ENCODE data around the gene SPIRE2. TPM values are rescaled to one million over a fixed set of nuclear protein-coding genes. Genes with fewer than 3 reads are reported as not detected.

The SPIRE2 gene
- total and polyA plus RNA-seq, 5 donors from 2014 or later = 0.35 TPM; not detected in 4

GRCh38 chr16:89900885-89901284, 72.6 kb downstream of the SPIRE2 start:
- DNase-seq = no peak
- H3K4me1 ChIP-seq (ENCODE audit: control insufficient read depth, insufficient read depth, low read length, poor library complexity, severe bottlenecking) = no peaks in the 10 kb centered on the region
- peaks cover 68% of the 10 kb centered on the region for H3K36me3 ChIP-seq (ENCODE audit: control insufficient read depth, insufficient read depth, low read length)
- no peaks in the 10 kb centered on the region for H3K27me3 Mint-ChIP-seq
- no peak overlapping the region for H3K4me3 ChIP-seq (ENCODE audit: low read depth, low read length)
- H3K27ac ChIP-seq (ENCODE audit: insufficient read depth, low read length, poor library complexity, severe bottlenecking) = no peak overlapping the region
- no peak overlapping the region for H3K4me3 Mint-ChIP-seq
- no peaks in the 10 kb centered on the region for H3K27me3 ChIP-seq (ENCODE audit: control insufficient read depth, insufficient read depth, low read length)
- no peaks in the 10 kb centered on the region for H3K4me1 Mint-ChIP-seq
- H3K9me3 Mint-ChIP-seq = no peaks in the 10 kb centered on the region
- H3K9me3 ChIP-seq (ENCODE audit: control insufficient read depth in 2 of 2, low read length in 2 of 2) = no peaks in the 10 kb centered on the region
- ATAC-seq (ENCODE audit: low read depth in 2 of 2) = no peak
- peaks cover 27% of the 10 kb centered on the region for H3K36me3 Mint-ChIP-seq
- no peak overlapping the region for H3K27ac Mint-ChIP-seq

GRCh38 chr16:89902980-89903379, 74.7 kb downstream of the SPIRE2 start:
- H3K4me1 Mint-ChIP-seq = no peaks in the 10 kb centered on the region
- H3K27ac Mint-ChIP-seq = no peak overlapping the region
- Histone ChIP-seq H3K36me3 (ENCODE audit: control insufficient read depth, insufficient read depth, low read length) (peaks cover 60% of the 10 kb centered on the region), H3K9me3 (ENCODE audit: control insufficient read depth in 2 of 2, low read length in 2 of 2) (no peaks in the 10 kb centered on the region), H3K4me1 (ENCODE audit: control insufficient read depth, insufficient read depth, low read length, poor library complexity, severe bottlenecking) (no peaks in the 10 kb centered on the region), H3K27me3 (ENCODE audit: control insufficient read depth, insufficient read depth, low read length) (no peaks in the 10 kb centered on the region), H3K4me3 (ENCODE audit: low read depth, low read length) (no peak overlapping the region), H3K27ac (ENCODE audit: insufficient read depth, low read length, poor library complexity, severe bottlenecking) (no peak overlapping the region)
- no peak overlapping the region for H3K4me3 Mint-ChIP-seq
- ATAC-seq (ENCODE audit: low read depth in 2 of 2) (no peak), DNase-seq (no peak)
- no peaks in the 10 kb centered on the region for H3K9me3 Mint-ChIP-seq
- no peaks in the 10 kb centered on the region for H3K27me3 Mint-ChIP-seq
- H3K36me3 Mint-ChIP-seq = peaks cover 29% of the 10 kb centered on the region

- no peak overlapping the region for H3K4me3 ChIP-seq (ENCODE audit: low read depth, low read length)
- no peaks in the 10 kb centered on the region for H3K9me3 ChIP-seq (ENCODE audit: control insufficient read depth in 2 of 2, low read length in 2 of 2)
- no peaks in the 10 kb centered on the region for H3K4me1 ChIP-seq (ENCODE audit: control insufficient read depth, insufficient read depth, low read length, poor library complexity, severe bottlenecking)
- Mint-ChIP-seq H3K27me3 (no peaks in the 10 kb centered on the region), H3K9me3 (no peaks in the 10 kb centered on the region), H3K4me1 (peaks cover 0 to 2% (median 1%) of the 10 kb centered on the region in 4 donors), H3K36me3 (peaks cover 21% of the 10 kb centered on the region), H3K27ac (no peak overlapping the region), H3K4me3 (no peak overlapping the region)
- no peak for DNase-seq
- ATAC-seq (ENCODE audit: low read depth in 2 of 2) = no peak
- H3K36me3 ChIP-seq (ENCODE audit: control insufficient read depth, insufficient read depth, low read length) = peaks cover 56% of the 10 kb centered on the region
- no peak overlapping the region for H3K27ac ChIP-seq (ENCODE audit: insufficient read depth, low read length, poor library complexity, severe bottlenecking)
- H3K27me3 ChIP-seq (ENCODE audit: control insufficient read depth, insufficient read depth, low read length) = no peaks in the 10 kb centered on the region
Measured at GRCh38 chr16:89903908-89904515, 75.7 kb downstream of the SPIRE2 start.

- no peak overlapping the region for H3K27ac Mint-ChIP-seq
- H3K36me3 ChIP-seq (ENCODE audit: control insufficient read depth, insufficient read depth, low read length) = peaks cover 50% of the 10 kb centered on the region
Measured at GRCh38 chr16:89904606-89905510, 76.6 kb downstream of the SPIRE2 start.

GRCh38 chr16:89905511-89906139, 77.3 kb downstream of the SPIRE2 start:
- Histone ChIP-seq H3K27ac (ENCODE audit: insufficient read depth, low read length, poor library complexity, severe bottlenecking) (no peak overlapping the region), H3K4me3 (ENCODE audit: low read depth, low read length) (no peak overlapping the region), H3K36me3 (ENCODE audit: control insufficient read depth, insufficient read depth, low read length) (peaks cover 43% of the 10 kb centered on the region), H3K27me3 (ENCODE audit: control insufficient read depth, insufficient read depth, low read length) (no peaks in the 10 kb centered on the region), H3K9me3 (ENCODE audit: control insufficient read depth in 2 of 2, low read length in 2 of 2) (no peaks in the 10 kb centered on the region), H3K4me1 (ENCODE audit: control insufficient read depth, insufficient read depth, low read length, poor library complexity, severe bottlenecking) (no peaks in the 10 kb centered on the region)
- peaks cover 13% of the 10 kb centered on the region for H3K36me3 Mint-ChIP-seq
- H3K4me1 Mint-ChIP-seq = peaks cover 0 to 5% (median 2%) of the 10 kb centered on the region in 4 donors
- no peaks in the 10 kb centered on the region for H3K9me3 Mint-ChIP-seq
- H3K4me3 Mint-ChIP-seq = no peak overlapping the region
- H3K27me3 Mint-ChIP-seq = no peaks in the 10 kb centered on the region
- H3K27ac Mint-ChIP-seq = no peak overlapping the region
- DNase-seq = no peak
- ATAC-seq (ENCODE audit: low read depth in 2 of 2) = no peak

More at GRCh38 chr16:89904606-89905510, 76.6 kb downstream of the SPIRE2 start:
- no peaks in the 10 kb centered on the region for H3K27me3 Mint-ChIP-seq
- no peak overlapping the region for H3K4me3 ChIP-seq (ENCODE audit: low read depth, low read length)
- peaks cover 14% of the 10 kb centered on the region for H3K36me3 Mint-ChIP-seq
- no peak overlapping the region for H3K27ac ChIP-seq (ENCODE audit: insufficient read depth, low read length, poor library complexity, severe bottlenecking)
- no peak for DNase-seq
- H3K9me3 Mint-ChIP-seq = no peaks in the 10 kb centered on the region
- no peak overlapping the region for H3K4me3 Mint-ChIP-seq
- no peak for ATAC-seq (ENCODE audit: low read depth in 2 of 2)
- H3K4me1 Mint-ChIP-seq = peaks cover 0 to 5% (median 2%) of the 10 kb centered on the region in 4 donors
- H3K27me3 ChIP-seq (ENCODE audit: control insufficient read depth, insufficient read depth, low read length) = no peaks in the 10 kb centered on the region
- H3K4me1 ChIP-seq (ENCODE audit: control insufficient read depth, insufficient read depth, low read length, poor library complexity, severe bottlenecking) = no peaks in the 10 kb centered on the region
- no peaks in the 10 kb centered on the region for H3K9me3 ChIP-seq (ENCODE audit: control insufficient read depth in 2 of 2, low read length in 2 of 2)

GRCh38 chr16:89906140-89907025, 78.1 kb downstream of the SPIRE2 start:
- no peaks in the 10 kb centered on the region for H3K9me3 ChIP-seq (ENCODE audit: control insufficient read depth in 2 of 2, low read length in 2 of 2)
- H3K4me1 Mint-ChIP-seq = peaks cover 0 to 7% (median 2%) of the 10 kb centered on the region in 4 donors
- DNase-seq = no peak
- H3K4me1 ChIP-seq (ENCODE audit: control insufficient read depth, insufficient read depth, low read length, poor library complexity, severe bottlenecking) = no peaks in the 10 kb centered on the region
- H3K36me3 Mint-ChIP-seq = peaks cover 13% of the 10 kb centered on the region
- no peak overlapping the region for H3K4me3 ChIP-seq (ENCODE audit: low read depth, low read length)
- H3K36me3 ChIP-seq (ENCODE audit: control insufficient read depth, insufficient read depth, low read length) = peaks cover 37% of the 10 kb centered on the region
- H3K27me3 Mint-ChIP-seq = no peaks in the 10 kb centered on the region
- H3K4me3 Mint-ChIP-seq = no peak overlapping the region
- peak overlapping the region in 1 of 3 donors; percentile 14 for H3K27ac Mint-ChIP-seq
- H3K27me3 ChIP-seq (ENCODE audit: control insufficient read depth, insufficient read depth, low read length) = no peaks in the 10 kb centered on the region
- no peaks in the 10 kb centered on the region for H3K9me3 Mint-ChIP-seq
- H3K27ac ChIP-seq (ENCODE audit: insufficient read depth, low read length, poor library complexity, severe bottlenecking) = no peak overlapping the region
- ATAC-seq (ENCODE audit: low read depth in 2 of 2) = no peak
